Activated CD8-positive, alpha-beta T cell treated with anti-CD3 and anti-CD28 coated beads, Interleukin-2, amount 10 ng/mL, durations not matched to agents 7 days and 5 days (primary cell): Measurements from ENCODE around the gene PABPC1L2A. TPM values are rescaled to one million over a fixed set of nuclear protein-coding genes. Genes with fewer than 3 reads are reported as not detected.

Experiments
- ATAC-seq: fragments of 150-1000 bp; cut with Tn5 transposase; one replicate; pipeline ENCODE4 v1.10.0; 2021; ENCODE audit warnings: moderate library complexity
- CTCF ChIA-PET: fragments of 350-600 bp; sonication (Branson Sonifier 250); formaldehyde crosslinking; loops from one replicate; lab custom pipeline; 2021; ENCODE audit warnings: antibody characterized with exemption; lab: Charles Lee
- POLR2A ChIA-PET: fragments of 350-600 bp; sonication (Branson Sonifier 250); formaldehyde crosslinking; loops from one replicate; lab custom pipeline; 2021; ENCODE audit warnings: antibody characterized with exemption; lab: Charles Lee
- DNase-seq: peaks from one replicate; pipeline ENCODE4 v3.0.0-alpha.2; 2020
- H3K27ac Mint-ChIP-seq: one replicate; pipeline ENCODE4 v1.8.0; 2021; ENCODE audit warnings: mild to moderate bottlenecking, mixed read lengths
- H3K27me3 Mint-ChIP-seq: one replicate; pipeline ENCODE4 v1.8.0; 2021; ENCODE audit warnings: low read depth, mixed read lengths
- H3K36me3 Mint-ChIP-seq: one replicate; pipeline ENCODE4 v1.8.0; 2021; ENCODE audit warnings: low read depth, mixed read lengths
- H3K4me1 Mint-ChIP-seq: one replicate; pipeline ENCODE4 v1.8.0; 2021; ENCODE audit warnings: low read depth, mixed read lengths
- H3K4me3 Mint-ChIP-seq: one replicate; pipeline ENCODE4 v1.8.0; 2021; ENCODE audit warnings: mild to moderate bottlenecking, mixed read lengths
- H3K9me3 Mint-ChIP-seq: one replicate; pipeline ENCODE4 v1.8.0; 2022; ENCODE audit warnings: mixed read lengths; ENCODE audit not compliant: insufficient read depth
- total RNA-seq, 2 experiments: library from RNA; stranded (reverse); gene quantifications; one replicate each; pipeline ENCODE4 v1.2.3, GENCODE V29; 2021

Gene PABPC1L2A
- total RNA-seq, 2 experiments from 2014 or later: not detected

DNA sequence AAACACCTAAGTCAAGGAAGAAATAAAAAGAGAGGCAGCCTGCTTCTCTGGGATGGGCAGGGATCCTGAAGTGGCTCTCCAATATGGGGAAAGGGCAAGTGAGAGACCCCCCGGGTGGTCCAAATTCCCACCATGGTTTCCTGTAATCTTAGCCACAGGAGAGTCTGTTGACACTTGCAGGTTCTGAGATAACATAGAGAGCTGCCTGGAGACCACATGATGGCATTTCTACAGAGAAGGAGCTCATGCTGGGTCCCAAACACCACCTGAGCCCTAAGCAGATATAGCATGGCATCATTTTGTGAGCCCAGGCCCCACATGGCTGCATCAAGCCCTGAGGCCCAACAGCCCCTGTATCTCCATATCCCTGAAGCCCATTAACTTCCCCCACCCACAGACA lies 50.4 kb downstream of the PABPC1L2A start:
- no peak for DNase-seq
- ChIA-PET CTCF (no interaction called here), POLR2A (no interaction called here)
- Mint-ChIP-seq H3K9me3 (no peaks in the 10 kb centered on the region), H3K27me3 (no peaks in the 10 kb centered on the region), H3K36me3 (no peaks in the 10 kb centered on the region), H3K4me1 (no peaks in the 10 kb centered on the region), H3K27ac (no peak overlapping the region), H3K4me3 (no peak overlapping the region)
- ATAC-seq: no peak

Other genes starting within 250 kb of the PABPC1L2A start
- gene FAM236C, start 166.9 kb downstream of the PABPC1L2A start, total RNA-seq: not detected
- gene FAM236A, start 141.3 kb downstream of the PABPC1L2A start, total RNA-seq: not detected
- gene DMRTC1, start 135.7 kb downstream of the PABPC1L2A start, total RNA-seq: under 1 TPM in 1 of 2 experiments, not detected in 1; 0.18 TPM
- not detected for gene PABPC1L2B, start 76.6 kb downstream of the PABPC1L2A start, total RNA-seq
- gene NAP1L2, start 135.3 kb upstream of the PABPC1L2A start, total RNA-seq: 1 to 10 TPM in 1 of 2 experiments, under 1 TPM in 1; 0.81 to 1.0 TPM